HepG2 (cell line): ENCODE measurements around the gene USP19. TPM values are rescaled to one million over a fixed set of nuclear protein-coding genes. Genes with fewer than 3 reads are reported as not detected.

ENCODE experiments used
- CENPX ChIP-seq: sonication (generic); formaldehyde crosslinking; IDR thresholded peaks from 2 replicates; pipeline ENCODE4 v1.9.0; 2021; ENCODE audit warnings: mild to moderate bottlenecking, missing genetic modification reagents, moderate library complexity
- EHMT2 ChIP-seq: fragments of 200-600 bp; sonication (generic); IDR thresholded peaks from 2 replicates; pipeline ENCODE4 v1.7.0; 2017; ENCODE audit warnings: antibody characterized with exemption, low read depth, low read length, borderline replicate concordance
- GLI4 ChIP-seq: sonication (generic); formaldehyde crosslinking; IDR thresholded peaks from 2 replicates; pipeline ENCODE4 v1.5.1; 2020; ENCODE audit warnings: missing genetic modification reagents, mild to moderate bottlenecking, moderate library complexity, borderline replicate concordance
- GTF3A ChIP-seq: sonication (generic); formaldehyde crosslinking; conservative IDR thresholded peaks from 2 replicates; pipeline ENCODE4 v1.4.0; 2020; ENCODE audit warnings: mild to moderate bottlenecking, missing genetic modification reagents
- KIAA2018 ChIP-seq: sonication (generic); formaldehyde crosslinking; IDR thresholded peaks from 2 replicates; pipeline ENCODE4 v1.5.0; 2020; ENCODE audit warnings: mild to moderate bottlenecking, missing genetic modification reagents, borderline replicate concordance
- NFE2L1 ChIP-seq: sonication (generic); formaldehyde crosslinking; IDR thresholded peaks from 2 replicates; pipeline ENCODE4 v1.4.0; 2020; ENCODE audit warnings: missing genetic modification reagents, mild to moderate bottlenecking, borderline replicate concordance
- PPARG ChIP-seq: conservative IDR thresholded peaks from 2 replicates; pipeline ENCODE4 v1.6.1; 2016; ENCODE audit warnings: missing biosample characterization, missing genetic modification reagents
- RFX3 ChIP-seq: IDR thresholded peaks from 2 replicates; pipeline ENCODE4 v1.6.1; 2016; ENCODE audit warnings: missing biosample characterization, missing genetic modification reagents
- SRSF9 ChIP-seq: fragments of 200-400 bp; formaldehyde crosslinking; IDR thresholded peaks from 2 replicates; pipeline ENCODE4 v1.6.1; 2018; ENCODE audit warnings: borderline replicate concordance, mild to moderate bottlenecking, low read depth, low read length; ENCODE audit not compliant: insufficient read depth, poor library complexity, severe bottlenecking
- ZKSCAN1 ChIP-seq: fragments of 150-350 bp; IDR thresholded peaks from 2 replicates; pipeline ENCODE4 v1.6.1; 2014; ENCODE audit warnings: low read length
- ZNF281 ChIP-seq: sonication (generic); formaldehyde crosslinking; IDR thresholded peaks from 2 replicates; pipeline ENCODE4 v1.4.0; 2020; ENCODE audit warnings: missing genetic modification reagents, borderline replicate concordance
- ZNF496 ChIP-seq: sonication (generic); formaldehyde crosslinking; IDR thresholded peaks from 2 replicates; pipeline ENCODE4 v1.8.1; 2023; ENCODE audit warnings: mild to moderate bottlenecking, moderate library complexity, missing genetic modification reagents; ENCODE audit not compliant: insufficient replicate concordance
- ZNF501 ChIP-seq: sonication (generic); formaldehyde crosslinking; IDR thresholded peaks from 2 replicates; pipeline ENCODE4 v1.5.1; 2020; ENCODE audit warnings: mild to moderate bottlenecking, moderate library complexity, missing genetic modification reagents
- ZNF589 ChIP-seq: sonication (generic); formaldehyde crosslinking; conservative IDR thresholded peaks from 2 replicates; pipeline ENCODE4 v1.8.0; 2022; ENCODE audit warnings: mild to moderate bottlenecking, moderate library complexity, missing genetic modification reagents
- ZNF674 ChIP-seq: sonication (generic); formaldehyde crosslinking; IDR thresholded peaks from 2 replicates; pipeline ENCODE4 v1.5.0; 2020; ENCODE audit warnings: low read depth, mild to moderate bottlenecking, missing genetic modification reagents
- ZNF766 ChIP-seq: sonication (generic); formaldehyde crosslinking; IDR thresholded peaks from 2 replicates; pipeline ENCODE4 v1.5.0; 2020; ENCODE audit warnings: missing genetic modification reagents, borderline replicate concordance
- polyA plus RNA-seq, 8 experiments: library from polyadenylated mRNA; depleted of rRNA in 3 of 8; stranded (reverse) in 7 of 8; unstranded in 1 of 8; fragments of >200 nt; fragmentation: Illumina TruSeq in 4 of 8; extraction: Trizol in 4 of 8; gene quantifications; 2 replicates each; pipeline versions ENCODE4 v1.2.1 to v1.2.3, GENCODE V29; 2011 to 2016; ENCODE audit warnings: low read depth in 4 of 8, missing spikeins in 1 of 8, mixed read lengths in 1 of 8; ENCODE audit not compliant: insufficient read depth in 1 of 8
- total RNA-seq, 5 experiments: library from RNA; depleted of rRNA; stranded (reverse); fragments of >200 nt; fragmentation: Illumina TruSeq; extraction: Trizol; gene quantifications; 2 replicates each; pipeline ENCODE4 v1.2.3, GENCODE V29; 2016; ENCODE audit warnings: low read depth in 1 of 5
- TF ChIP-seq, protein P1 (sequence below): sonication (generic); formaldehyde crosslinking; IDR thresholded peaks from 2 replicates; pipeline ENCODE4 v1.8.1; 2023; ENCODE audit warnings: mild to moderate bottlenecking, missing genetic modification reagents, borderline replicate concordance

Gene USP19
- total and polyA plus RNA-seq, 2 of the 13 experiments (the other 11 are each of a cell fraction or from before 2014, with no cell fraction given) = 28.3 to 31.7 TPM

GRCh38 chr3:49104427-49105291 is 16.0 kb downstream of the USP19 start, which contains the start of gene QARS1 (continued):
- TF ChIP-seq ZNF589 = no peak
- TF ChIP-seq ZKSCAN1 = no peak
- no peak for TF ChIP-seq KIAA2018 (CRISPR knock-in tag)
- no peak for TF ChIP-seq ZNF281
- TF ChIP-seq, protein P1, sequence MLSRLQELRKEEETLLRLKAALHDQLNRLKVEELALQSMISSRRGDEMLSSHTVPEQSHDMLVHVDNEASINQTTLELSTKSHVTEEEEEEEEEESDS (CRISPR knock-in tag) = no peak
- TF ChIP-seq ZNF501 = peak; percentile 78
- no peak; the same call in 1 of the 2 replicates for TF ChIP-seq ZNF674 (CRISPR knock-in tag)
- TF ChIP-seq RFX3 = peak; percentile 57; the same call in 1 of the 2 replicates
- 0 out of 2 replicates have a peak, but pooled peaks have one; percentile 25 for TF ChIP-seq PPARG (CRISPR knock-in tag)
- TF ChIP-seq SRSF9 = no peak
- TF ChIP-seq ZNF496 (CRISPR knock-in tag) = no peak
- no peak for TF ChIP-seq CENPX (CRISPR knock-in tag)
- TF ChIP-seq GLI4 (CRISPR knock-in tag) = 0 out of 2 replicates have a peak, but pooled peaks have one; percentile 61
- TF ChIP-seq EHMT2 = no peak
- no peak for TF ChIP-seq NFE2L1 (CRISPR knock-in tag)
- TF ChIP-seq GTF3A (CRISPR knock-in tag) = no peak
- no peak for TF ChIP-seq ZNF766 (CRISPR knock-in tag)
